Effector memory CD8-positive, alpha-beta T cell (primary cell): ENCODE results near the gene ELAVL1.
A peak's percentile ranks its signal among the peaks of the same experiment; 100 is the strongest.

Experiments
- ATAC-seq: fragments of 150-1000 bp; cut with Tn5 transposase; replicated peaks from 2 replicates; pipeline ENCODE4 v1.10.0; 2021; ENCODE audit warnings: mild to moderate bottlenecking, moderate library complexity
- DNase-seq, 3 experiments: peaks; one replicate each; pipeline ENCODE4 v3.0.0; 2021
- H3K27ac Mint-ChIP-seq, 2 donors: one replicate each; pipeline ENCODE4 v1.8.0; 2022; ENCODE audit warnings: mild to moderate bottlenecking in 2 of 2, mixed read lengths in 2 of 2, moderate library complexity in 2 of 2
- H3K27me3 Mint-ChIP-seq, 2 donors: one replicate each; pipeline ENCODE4 v1.8.0; 2022; ENCODE audit warnings: mixed read lengths in 2 of 2
- H3K36me3 Mint-ChIP-seq: one replicate; pipeline ENCODE4 v1.8.0; 2022; ENCODE audit warnings: mild to moderate bottlenecking, moderate library complexity, mixed read lengths; ENCODE audit not compliant: insufficient read depth
- H3K4me1 Mint-ChIP-seq, 2 donors: one replicate each; pipeline ENCODE4 v1.8.0; 2022; ENCODE audit warnings: low read depth in 2 of 2, mixed read lengths in 2 of 2
- H3K4me3 Mint-ChIP-seq, 2 donors: one replicate each; pipeline ENCODE4 v1.8.0; 2022; ENCODE audit warnings: mild to moderate bottlenecking in 2 of 2, mixed read lengths in 2 of 2, moderate library complexity in 2 of 2
- H3K9me3 Mint-ChIP-seq, 2 donors: one replicate each; pipeline ENCODE4 v1.8.0; 2022; ENCODE audit warnings: mixed read lengths in 2 of 2

The ELAVL1 gene

GRCh38 chr19:8001995-8002849 lies 3.2 kb downstream of the ELAVL1 start:
- peaks cover 47 to 54% of the 10 kb centered on the region in 2 donors for H3K4me1 Mint-ChIP-seq
- peak; percentile 43 for ATAC-seq

GRCh38 chr19:8001651-8001994 lies 3.8 kb downstream of the ELAVL1 start:
- H3K4me1 Mint-ChIP-seq, result peaks cover 53 to 59% of the 10 kb centered on the region in 2 donors
- no peaks in the 10 kb centered on the region for H3K27me3 Mint-ChIP-seq
- H3K36me3 Mint-ChIP-seq, result peaks cover 23% of the 10 kb centered on the region
- peak overlapping the region; percentile 79 to 85 for H3K4me3 Mint-ChIP-seq
- H3K9me3 Mint-ChIP-seq, result no peaks in the 10 kb centered on the region
- DNase-seq (no peak), ATAC-seq (no peak)
- peak overlapping the region; percentile 52 to 82 for H3K27ac Mint-ChIP-seq

More at GRCh38 chr19:8001995-8002849, 3.2 kb downstream of the ELAVL1 start:
- DNase-seq, result peak; percentile 61 to 73 (median 72)
- peaks cover 21% of the 10 kb centered on the region for H3K36me3 Mint-ChIP-seq
- peak overlapping the region; percentile 52 to 82 for H3K27ac Mint-ChIP-seq
- H3K9me3 Mint-ChIP-seq, result no peaks in the 10 kb centered on the region
- H3K27me3 Mint-ChIP-seq, result no peaks in the 10 kb centered on the region
- peak overlapping the region; percentile 79 to 85 for H3K4me3 Mint-ChIP-seq

- ATAC-seq, result no peak
- Mint-ChIP-seq H3K27ac (no peak overlapping the region), H3K27me3 (no peaks in the 10 kb centered on the region), H3K4me1 (peaks cover 54 to 62% of the 10 kb centered on the region in 2 donors), H3K4me3 (peak overlapping the region in 1 of 2 donors; percentile 79), H3K9me3 (no peaks in the 10 kb centered on the region), H3K36me3 (peaks cover 20% of the 10 kb centered on the region)
- no peak for DNase-seq
These were observed 5.0 kb downstream of the ELAVL1 start for GRCh38 chr19:8000298-8001038.

- no peak for ATAC-seq
- DNase-seq, result no peak
- Mint-ChIP-seq H3K4me3 (no peak overlapping the region), H3K9me3 (no peaks in the 10 kb centered on the region), H3K27ac (no peak overlapping the region), H3K36me3 (peaks cover 16% of the 10 kb centered on the region), H3K4me1 (peaks cover 55 to 67% of the 10 kb centered on the region in 2 donors), H3K27me3 (no peaks in the 10 kb centered on the region)
These were observed 6.1 kb downstream of the ELAVL1 start for GRCh38 chr19:7999376-7999775.

- Mint-ChIP-seq H3K9me3 (no peaks in the 10 kb centered on the region), H3K27me3 (no peaks in the 10 kb centered on the region), H3K36me3 (peaks cover 16% of the 10 kb centered on the region), H3K4me3 (no peak overlapping the region), H3K27ac (no peak overlapping the region), H3K4me1 (peaks cover 56 to 66% of the 10 kb centered on the region in 2 donors)
- DNase-seq (no peak), ATAC-seq (no peak)
These were observed 7.5 kb downstream of the ELAVL1 start for GRCh38 chr19:7997809-7998480.

GRCh38 chr19:7996883-7997282 lies 8.6 kb downstream of the ELAVL1 start:
- no peak for DNase-seq
- Mint-ChIP-seq H3K36me3 (peaks cover 18% of the 10 kb centered on the region), H3K9me3 (no peaks in the 10 kb centered on the region), H3K27me3 (no peaks in the 10 kb centered on the region), H3K27ac (no peak overlapping the region), H3K4me1 (peaks cover 51 to 61% of the 10 kb centered on the region in 2 donors), H3K4me3 (no peak overlapping the region)
- ATAC-seq, result no peak

GRCh38 chr19:7995810-7996158 lies 9.7 kb downstream of the ELAVL1 start:
- peak overlapping the region; percentile 22 to 76 for H3K27ac Mint-ChIP-seq
- peaks cover 24% of the 10 kb centered on the region for H3K36me3 Mint-ChIP-seq
- no peaks in the 10 kb centered on the region for H3K9me3 Mint-ChIP-seq
- peaks cover 42 to 50% of the 10 kb centered on the region in 2 donors for H3K4me1 Mint-ChIP-seq
- no peak overlapping the region for H3K4me3 Mint-ChIP-seq
- H3K27me3 Mint-ChIP-seq, result no peaks in the 10 kb centered on the region
- ATAC-seq, result no peak
- no peak for DNase-seq

GRCh38 chr19:7994928-7995809 lies 10.3 kb downstream of the ELAVL1 start:
- H3K27me3 Mint-ChIP-seq, result no peaks in the 10 kb centered on the region
- no peaks in the 10 kb centered on the region for H3K9me3 Mint-ChIP-seq
- peaks cover 37 to 47% of the 10 kb centered on the region in 2 donors for H3K4me1 Mint-ChIP-seq
- H3K4me3 Mint-ChIP-seq, result no peak overlapping the region
- peak overlapping the region; percentile 22 to 76 for H3K27ac Mint-ChIP-seq
- H3K36me3 Mint-ChIP-seq, result peaks cover 27% of the 10 kb centered on the region
- DNase-seq (no peak), ATAC-seq (no peak)

GRCh38 chr19:7994114-7994513 lies 11.3 kb downstream of the ELAVL1 start:
- H3K27ac Mint-ChIP-seq, result peak overlapping the region; percentile 18 to 62
- DNase-seq, result no peak
- no peak for ATAC-seq
- H3K4me3 Mint-ChIP-seq, result no peak overlapping the region
- peaks cover 31 to 43% of the 10 kb centered on the region in 2 donors for H3K4me1 Mint-ChIP-seq
- H3K9me3 Mint-ChIP-seq, result no peaks in the 10 kb centered on the region
- no peaks in the 10 kb centered on the region for H3K27me3 Mint-ChIP-seq
- H3K36me3 Mint-ChIP-seq, result peaks cover 31% of the 10 kb centered on the region

GRCh38 chr19:7993560-7993959 lies 11.9 kb downstream of the ELAVL1 start:
- Mint-ChIP-seq H3K27me3 (no peaks in the 10 kb centered on the region), H3K27ac (peak overlapping the region; percentile 18 to 62), H3K4me1 (peaks cover 32 to 41% of the 10 kb centered on the region in 2 donors), H3K4me3 (no peak overlapping the region), H3K9me3 (no peaks in the 10 kb centered on the region), H3K36me3 (peaks cover 34% of the 10 kb centered on the region)
- ATAC-seq (no peak), DNase-seq (no peak)

- Mint-ChIP-seq H3K36me3 (peaks cover 44% of the 10 kb centered on the region), H3K27ac (no peak overlapping the region), H3K4me3 (no peak overlapping the region), H3K4me1 (peaks cover 33 to 43% of the 10 kb centered on the region in 2 donors), H3K27me3 (no peaks in the 10 kb centered on the region), H3K9me3 (no peaks in the 10 kb centered on the region)
- no peak for ATAC-seq
- DNase-seq, result no peak
These were observed 12.9 kb downstream of the ELAVL1 start for GRCh38 chr19:7992575-7992974.

GRCh38 chr19:7989071-7989575 lies 16.3 kb downstream of the ELAVL1 start:
- H3K27ac Mint-ChIP-seq, result no peak overlapping the region
- peaks cover 44% of the 10 kb centered on the region for H3K36me3 Mint-ChIP-seq
- H3K27me3 Mint-ChIP-seq, result no peaks in the 10 kb centered on the region
- no peak overlapping the region for H3K4me3 Mint-ChIP-seq
- no peaks in the 10 kb centered on the region for H3K9me3 Mint-ChIP-seq
- ATAC-seq, result no peak
- H3K4me1 Mint-ChIP-seq, result peaks cover 21 to 34% of the 10 kb centered on the region in 2 donors
- DNase-seq, result no peak
